ENCODE data around the gene MUC3A.

Gene MUC3A

DNA sequence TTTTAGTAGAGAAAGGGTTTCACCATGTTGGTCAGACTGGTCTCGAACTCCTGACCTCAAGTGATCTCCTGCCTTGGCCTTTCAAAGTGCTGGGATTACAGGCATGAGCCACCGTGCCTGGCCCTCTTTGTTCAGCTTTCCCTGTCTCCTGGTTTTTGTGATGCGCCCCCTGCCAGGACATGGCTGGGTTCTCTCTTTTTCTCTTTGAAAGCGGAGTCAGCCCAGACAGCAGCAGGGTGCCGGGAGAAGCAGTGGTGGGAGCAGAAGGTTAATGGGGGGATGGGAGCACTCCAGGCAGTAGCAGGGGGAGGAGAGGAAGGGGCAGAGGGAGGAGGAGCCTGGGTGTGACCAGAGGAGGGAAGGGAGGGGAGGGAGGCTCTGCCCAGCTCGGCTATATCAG is 1.8 kb downstream of the MUC3A start:
- DNase-seq (ENCODE audit: low spot score), result no peak
- TF ChIP-seq, protein P1, sequence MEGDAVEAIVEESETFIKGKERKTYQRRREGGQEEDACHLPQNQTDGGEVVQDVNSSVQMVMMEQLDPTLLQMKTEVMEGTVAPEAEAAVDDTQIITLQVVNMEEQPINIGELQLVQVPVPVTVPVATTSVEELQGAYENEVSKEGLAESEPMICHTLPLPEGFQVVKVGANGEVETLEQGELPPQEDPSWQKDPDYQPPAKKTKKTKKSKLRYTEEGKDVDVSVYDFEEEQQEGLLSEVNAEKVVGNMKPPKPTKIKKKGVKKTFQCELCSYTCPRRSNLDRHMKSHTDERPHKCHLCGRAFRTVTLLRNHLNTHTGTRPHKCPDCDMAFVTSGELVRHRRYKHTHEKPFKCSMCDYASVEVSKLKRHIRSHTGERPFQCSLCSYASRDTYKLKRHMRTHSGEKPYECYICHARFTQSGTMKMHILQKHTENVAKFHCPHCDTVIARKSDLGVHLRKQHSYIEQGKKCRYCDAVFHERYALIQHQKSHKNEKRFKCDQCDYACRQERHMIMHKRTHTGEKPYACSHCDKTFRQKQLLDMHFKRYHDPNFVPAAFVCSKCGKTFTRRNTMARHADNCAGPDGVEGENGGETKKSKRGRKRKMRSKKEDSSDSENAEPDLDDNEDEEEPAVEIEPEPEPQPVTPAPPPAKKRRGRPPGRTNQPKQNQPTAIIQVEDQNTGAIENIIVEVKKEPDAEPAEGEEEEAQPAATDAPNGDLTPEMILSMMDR (IDR thresholded peaks at IDR 0.05; ENCODE audit: extremely low read depth, missing control alignments), result no peak

DNA sequence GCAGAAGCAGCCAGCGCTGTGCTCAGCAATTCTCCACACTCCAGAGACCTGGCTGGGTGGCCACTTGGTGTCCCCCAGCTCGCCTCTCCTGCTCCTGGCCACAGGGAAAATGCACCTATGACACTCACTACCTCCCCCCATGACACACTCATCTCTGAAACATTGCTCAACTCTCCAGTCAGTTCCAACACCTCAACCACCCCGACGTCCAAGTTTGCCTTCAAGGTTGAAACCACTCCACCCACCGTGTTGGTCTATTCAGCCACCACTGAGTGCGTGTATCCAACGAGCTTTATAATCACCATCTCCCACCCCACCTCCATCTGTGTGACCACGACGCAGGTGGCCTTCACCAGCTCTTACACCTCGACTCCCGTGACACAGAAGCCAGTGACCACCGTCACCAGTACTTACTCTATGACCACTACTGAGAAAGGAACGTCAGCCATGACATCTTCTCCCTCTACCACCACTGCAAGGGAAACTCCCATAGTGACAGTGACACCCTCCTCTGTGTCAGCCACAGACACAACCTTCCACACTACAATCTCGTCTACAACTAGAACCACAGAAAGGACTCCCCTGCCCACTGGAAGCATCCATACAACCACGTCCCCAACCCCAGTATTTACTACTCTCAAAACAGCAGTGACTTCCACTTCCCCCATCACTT is 2.7 kb downstream of the MUC3A start:
- TF ChIP-seq, protein P1 (IDR thresholded peaks at IDR 0.05; ENCODE audit: extremely low read depth, missing control alignments), result no peak
- no peak for DNase-seq (ENCODE audit: low spot score)

DNA sequence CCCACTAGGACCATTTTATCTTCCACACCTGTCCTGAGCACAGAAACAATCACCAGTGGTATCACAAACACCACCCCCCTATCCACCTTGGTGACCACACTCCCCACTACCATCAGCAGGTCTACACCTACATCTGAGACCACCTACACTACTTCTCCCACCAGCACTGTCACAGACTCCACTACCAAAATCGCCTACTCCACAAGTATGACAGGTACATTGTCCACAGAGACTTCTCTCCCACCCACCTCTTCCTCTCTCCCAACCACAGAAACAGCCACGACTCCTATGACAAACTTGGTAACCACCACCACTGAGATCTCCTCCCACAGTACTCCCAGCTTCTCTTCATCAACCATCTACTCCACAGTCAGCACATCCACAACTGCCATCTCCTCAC is 3.3 kb downstream of the MUC3A start:
- no peak for DNase-seq (ENCODE audit: low spot score)
- TF ChIP-seq, protein P1 (IDR thresholded peaks at IDR 0.05; ENCODE audit: extremely low read depth, missing control alignments), result no peak

DNA sequence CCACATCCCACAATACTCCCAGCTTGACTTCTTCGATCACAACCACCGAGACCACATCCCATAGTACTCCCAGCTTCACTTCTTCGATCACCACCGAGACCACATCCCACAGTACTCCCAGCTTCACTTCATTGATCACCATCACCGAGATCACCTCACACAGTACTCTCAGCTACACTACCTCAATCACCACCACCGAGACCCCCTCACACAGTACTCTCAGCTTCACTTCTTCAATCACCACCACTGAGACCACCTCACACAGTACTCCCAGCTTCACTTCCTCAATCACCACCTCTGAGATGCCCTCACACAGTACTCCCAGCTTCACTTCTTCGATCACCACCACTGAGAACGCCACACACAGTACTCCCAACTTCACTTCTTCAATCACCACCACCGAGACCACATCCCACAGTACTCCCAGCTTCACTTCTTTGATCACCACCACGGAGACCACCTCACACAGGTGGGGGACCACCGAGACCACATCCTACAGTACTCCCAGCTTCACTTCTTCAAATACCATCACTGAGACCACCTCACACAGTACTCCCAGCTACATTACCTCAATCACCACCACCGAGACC is 8.6 kb downstream of the MUC3A start:
- TF ChIP-seq, protein P1 (IDR thresholded peaks at IDR 0.05; ENCODE audit: extremely low read depth, missing control alignments), result no peak
- no peak for DNase-seq (ENCODE audit: low spot score)

DNA sequence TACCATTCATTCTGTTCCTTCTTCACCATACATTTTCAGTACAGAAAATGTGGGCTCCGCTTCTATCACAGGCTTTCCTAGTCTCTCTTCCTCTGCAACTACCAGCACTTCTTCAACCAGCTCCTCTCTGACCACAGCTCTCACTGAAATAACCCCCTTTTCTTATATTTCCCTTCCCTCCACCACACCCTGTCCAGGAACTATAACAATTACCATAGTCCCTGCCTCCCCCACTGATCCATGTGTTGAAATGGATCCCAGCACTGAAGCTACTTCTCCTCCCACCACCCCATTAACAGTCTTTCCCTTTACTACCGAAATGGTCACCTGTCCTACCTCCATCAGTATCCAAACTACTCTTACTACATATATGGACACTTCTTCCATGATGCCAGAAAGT is 10.6 kb downstream of the MUC3A start:
- TF ChIP-seq, protein P1 (IDR thresholded peaks at IDR 0.05; ENCODE audit: extremely low read depth, missing control alignments), result no peak
- no peak for DNase-seq (ENCODE audit: low spot score)

DNA sequence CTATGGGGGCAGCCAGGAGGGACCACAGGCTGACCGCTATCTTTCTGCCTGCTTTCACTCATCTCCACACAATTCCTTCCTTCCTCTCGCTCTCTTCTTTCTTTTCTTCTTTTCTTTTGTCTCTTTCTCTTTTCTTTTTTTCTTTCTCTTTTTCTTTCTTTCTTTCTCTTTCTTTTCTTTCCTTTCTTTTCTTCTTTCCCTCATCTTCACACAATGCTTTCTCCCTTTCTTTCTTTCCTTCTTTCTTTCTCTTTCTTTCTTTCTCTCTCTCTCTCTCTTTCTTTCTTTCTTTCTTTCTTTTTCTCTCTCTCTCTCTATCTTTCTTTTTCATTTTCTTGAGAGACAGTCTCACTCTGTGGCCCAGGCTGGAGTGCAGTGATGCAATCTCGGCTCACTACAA is 13.2 kb downstream of the MUC3A start:
- TF ChIP-seq, protein P1 (IDR thresholded peaks at IDR 0.05; ENCODE audit: extremely low read depth, missing control alignments), result no peak
- DNase-seq (ENCODE audit: low spot score), result no peak

DNA sequence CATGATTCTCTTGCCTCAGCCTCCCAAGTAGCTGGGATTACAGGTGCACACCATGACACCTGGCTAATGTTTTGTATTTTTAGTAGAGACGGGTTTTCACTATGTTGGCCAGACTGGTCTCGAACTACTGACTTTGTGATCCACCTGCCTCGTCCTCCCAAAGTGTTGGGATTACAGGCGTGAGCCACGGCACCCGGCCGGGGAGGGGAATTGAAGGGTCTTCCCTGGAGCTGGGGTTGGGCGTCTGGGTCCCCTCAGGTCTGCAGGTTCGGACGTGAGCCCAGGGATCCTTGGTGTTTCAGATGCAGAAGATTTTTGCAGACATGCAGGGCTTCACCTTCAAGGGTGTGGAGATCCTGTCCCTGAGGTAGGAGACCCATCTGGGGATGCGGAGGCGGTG is 14.1 kb downstream of the MUC3A start:
- DNase-seq (ENCODE audit: low spot score), result no peak
- TF ChIP-seq, protein P1 (IDR thresholded peaks at IDR 0.05; ENCODE audit: extremely low read depth, missing control alignments), result no peak

Measured in GM20000 (cell line).